ENCODE measurements around the gene OAF. TPM values are rescaled to one million over a fixed set of nuclear protein-coding genes. Genes with fewer than 3 reads are reported as not detected.

OAF gene
- total RNA-seq, 1 experiment from 2014 or later = 11.3 TPM

DNA sequence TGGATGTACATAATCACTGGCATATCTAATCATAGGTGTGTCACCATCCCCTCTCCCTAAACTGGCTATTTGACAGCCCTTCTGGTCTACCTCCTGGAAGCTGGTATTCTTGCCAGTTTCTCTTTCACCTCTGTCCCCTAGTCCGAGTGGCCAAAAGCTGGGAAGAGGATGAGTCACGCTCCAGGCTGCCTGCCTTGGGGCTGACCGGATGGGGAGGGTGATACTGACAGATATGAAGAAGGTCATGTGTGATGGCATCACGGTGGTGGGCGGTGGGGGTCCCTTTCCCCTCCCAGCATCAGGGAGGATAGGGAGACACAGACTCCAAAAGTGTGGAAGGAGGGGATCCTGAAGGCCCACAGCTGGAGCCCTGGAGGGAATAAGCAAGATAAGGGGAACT is 4.8 kb downstream of the OAF start:
- no peak for DNase-seq
- Mint-ChIP-seq H3K27me3 (ENCODE audit: unreplicated experiment) (no peaks in the 10 kb centered on the region), H3K27ac (ENCODE audit: unreplicated experiment) (no peak overlapping the region), H3K4me3 (ENCODE audit: low read depth, unreplicated experiment) (no peak overlapping the region), H3K4me1 (ENCODE audit: low read depth, unreplicated experiment) (peaks cover 9% of the 10 kb centered on the region), H3K36me3 (ENCODE audit: insufficient read depth, unreplicated experiment) (peaks cover 9% of the 10 kb centered on the region), H3K9me3 (ENCODE audit: low read depth, unreplicated experiment) (no peaks in the 10 kb centered on the region)
- intact Hi-C loops (cut with micrococcal nuclease; ENCODE audit: unreplicated experiment) = no loop called here
- TF ChIP-seq, protein P1, sequence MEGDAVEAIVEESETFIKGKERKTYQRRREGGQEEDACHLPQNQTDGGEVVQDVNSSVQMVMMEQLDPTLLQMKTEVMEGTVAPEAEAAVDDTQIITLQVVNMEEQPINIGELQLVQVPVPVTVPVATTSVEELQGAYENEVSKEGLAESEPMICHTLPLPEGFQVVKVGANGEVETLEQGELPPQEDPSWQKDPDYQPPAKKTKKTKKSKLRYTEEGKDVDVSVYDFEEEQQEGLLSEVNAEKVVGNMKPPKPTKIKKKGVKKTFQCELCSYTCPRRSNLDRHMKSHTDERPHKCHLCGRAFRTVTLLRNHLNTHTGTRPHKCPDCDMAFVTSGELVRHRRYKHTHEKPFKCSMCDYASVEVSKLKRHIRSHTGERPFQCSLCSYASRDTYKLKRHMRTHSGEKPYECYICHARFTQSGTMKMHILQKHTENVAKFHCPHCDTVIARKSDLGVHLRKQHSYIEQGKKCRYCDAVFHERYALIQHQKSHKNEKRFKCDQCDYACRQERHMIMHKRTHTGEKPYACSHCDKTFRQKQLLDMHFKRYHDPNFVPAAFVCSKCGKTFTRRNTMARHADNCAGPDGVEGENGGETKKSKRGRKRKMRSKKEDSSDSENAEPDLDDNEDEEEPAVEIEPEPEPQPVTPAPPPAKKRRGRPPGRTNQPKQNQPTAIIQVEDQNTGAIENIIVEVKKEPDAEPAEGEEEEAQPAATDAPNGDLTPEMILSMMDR (IDR thresholded peaks at IDR 0.05; ENCODE audit: unreplicated experiment) = no peak
- CTCF ChIA-PET = no interaction called here
- no TSS peak for BruUV-seq (replicated peaks)

DNA sequence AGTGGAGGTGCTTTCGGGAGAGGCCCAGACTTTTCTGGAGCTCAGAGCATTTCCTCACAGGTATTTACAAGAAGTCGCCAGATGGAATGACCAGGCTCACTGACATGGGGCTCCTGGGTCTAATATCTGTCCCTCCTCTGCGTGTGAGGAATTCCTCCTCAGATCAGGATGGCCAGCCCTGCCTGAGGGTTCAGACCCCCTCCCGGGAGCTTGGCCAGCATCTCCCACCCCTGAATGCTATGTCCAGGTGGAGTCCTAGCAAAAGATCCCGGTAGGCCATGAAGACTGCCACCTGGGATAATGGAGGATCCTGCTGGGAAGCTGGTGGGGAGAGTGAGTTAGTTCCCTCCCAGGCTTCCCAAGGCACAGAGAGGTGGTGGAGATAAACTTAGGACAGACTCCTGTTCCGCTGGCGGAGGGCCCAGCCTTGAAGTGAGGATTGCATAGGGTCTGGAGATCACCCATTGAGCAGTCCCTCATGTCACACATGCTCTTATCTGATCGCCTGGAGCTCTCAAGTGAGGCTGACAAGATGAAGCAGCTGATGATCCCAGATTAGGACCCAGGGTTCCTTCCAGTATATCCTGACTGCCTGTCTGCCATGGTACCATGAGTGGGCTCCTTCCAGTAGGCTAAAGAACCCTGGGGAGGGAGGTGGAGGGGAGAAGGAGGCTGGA is 5.7 kb downstream of the OAF start:
- Mint-ChIP-seq H3K27me3 (ENCODE audit: unreplicated experiment) (no peaks in the 10 kb centered on the region), H3K9me3 (ENCODE audit: low read depth, unreplicated experiment) (no peaks in the 10 kb centered on the region), H3K4me3 (ENCODE audit: low read depth, unreplicated experiment) (no peak overlapping the region), H3K36me3 (ENCODE audit: insufficient read depth, unreplicated experiment) (peaks cover 4% of the 10 kb centered on the region), H3K27ac (ENCODE audit: unreplicated experiment) (no peak overlapping the region), H3K4me1 (ENCODE audit: low read depth, unreplicated experiment) (peaks cover 9% of the 10 kb centered on the region)
- TF ChIP-seq, protein P1 (IDR thresholded peaks at IDR 0.05; ENCODE audit: unreplicated experiment) = no peak
- no peak for DNase-seq
- CTCF ChIA-PET = no interaction called here
- intact Hi-C loops (cut with micrococcal nuclease; ENCODE audit: unreplicated experiment) = no loop called here
- no TSS peak for BruUV-seq (replicated peaks)

DNA sequence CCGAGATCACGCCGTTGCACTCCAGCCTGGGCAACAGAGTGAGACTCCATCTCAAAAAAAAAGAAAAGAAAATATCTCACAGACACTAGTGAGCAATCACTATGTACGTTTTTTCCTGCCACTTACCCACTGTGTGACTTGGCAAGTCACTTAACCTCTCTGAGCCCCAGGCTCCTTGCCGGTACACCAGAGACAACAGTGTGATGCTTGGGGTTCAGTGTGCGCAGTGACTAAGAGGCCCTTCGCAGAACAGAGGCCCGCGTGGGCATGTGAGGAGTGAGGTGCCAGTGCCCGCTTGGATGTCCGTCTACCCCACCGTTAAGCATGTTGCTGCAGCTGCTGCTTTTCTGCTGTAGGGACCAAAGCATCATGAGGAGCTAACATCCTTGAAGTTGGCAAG is 6.7 kb downstream of the OAF start:
- intact Hi-C loops (cut with micrococcal nuclease; ENCODE audit: unreplicated experiment) = no loop called here
- Mint-ChIP-seq H3K36me3 (ENCODE audit: insufficient read depth, unreplicated experiment) (no peaks in the 10 kb centered on the region), H3K9me3 (ENCODE audit: low read depth, unreplicated experiment) (no peaks in the 10 kb centered on the region), H3K4me1 (ENCODE audit: low read depth, unreplicated experiment) (peaks cover 9% of the 10 kb centered on the region), H3K27ac (ENCODE audit: unreplicated experiment) (no peak overlapping the region), H3K27me3 (ENCODE audit: unreplicated experiment) (no peaks in the 10 kb centered on the region), H3K4me3 (ENCODE audit: low read depth, unreplicated experiment) (no peak overlapping the region)
- no peak for DNase-seq
- TF ChIP-seq, protein P1 (IDR thresholded peaks at IDR 0.05; ENCODE audit: unreplicated experiment) = no peak
- BruUV-seq (replicated peaks) = no TSS peak
- CTCF ChIA-PET = no interaction called here

DNA sequence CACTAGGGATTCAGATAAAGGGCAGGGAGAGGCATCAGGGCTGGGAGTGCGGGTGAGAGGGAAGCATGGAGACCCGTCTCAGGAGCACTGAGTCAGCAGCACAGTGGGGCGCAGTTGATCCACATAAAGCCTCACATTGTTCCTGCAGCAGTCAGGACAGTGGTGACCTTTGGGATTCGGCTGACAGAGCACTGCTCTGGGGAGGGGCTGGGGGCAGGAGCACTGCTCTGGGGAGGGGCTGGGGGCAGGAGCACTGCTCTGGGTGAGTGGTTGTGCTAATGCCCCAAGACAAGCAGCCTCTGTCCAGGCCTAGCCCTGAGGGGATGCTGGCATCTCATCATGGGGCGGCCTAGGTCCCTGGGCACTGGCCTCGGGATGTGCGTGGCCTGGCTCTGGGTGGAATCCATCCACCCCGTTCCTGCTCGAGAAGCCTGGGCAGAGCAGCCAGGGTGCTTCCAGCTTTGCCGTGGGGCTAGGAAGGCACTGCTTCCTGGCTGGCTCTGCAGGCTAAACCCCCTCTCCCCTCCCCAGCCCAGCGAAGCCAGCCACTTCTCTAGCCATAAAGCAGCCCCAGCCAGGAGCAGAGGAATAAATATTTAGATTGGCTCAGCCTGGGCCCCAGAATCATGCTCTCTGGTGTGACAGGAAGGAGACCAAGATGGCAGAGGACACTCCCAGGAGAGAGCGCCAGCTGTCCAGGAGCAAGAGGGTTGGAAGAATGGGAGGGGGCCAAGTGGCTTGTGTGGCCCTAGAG is 7.3 kb downstream of the OAF start:
- Mint-ChIP-seq H3K4me3 (ENCODE audit: low read depth, unreplicated experiment) (no peak overlapping the region), H3K27me3 (ENCODE audit: unreplicated experiment) (no peaks in the 10 kb centered on the region), H3K36me3 (ENCODE audit: insufficient read depth, unreplicated experiment) (no peaks in the 10 kb centered on the region), H3K27ac (ENCODE audit: unreplicated experiment) (no peak overlapping the region), H3K9me3 (ENCODE audit: low read depth, unreplicated experiment) (no peaks in the 10 kb centered on the region), H3K4me1 (ENCODE audit: low read depth, unreplicated experiment) (peaks cover 9% of the 10 kb centered on the region)
- no peak for DNase-seq
- TF ChIP-seq, protein P1 (IDR thresholded peaks at IDR 0.05; ENCODE audit: unreplicated experiment) = no peak
- BruUV-seq (replicated peaks) = no TSS peak
- CTCF ChIA-PET = no interaction called here
- intact Hi-C loops (cut with micrococcal nuclease; ENCODE audit: unreplicated experiment) = no loop called here
